HEK293 (cell line): ENCODE results near the gene BCL2L11.

ENCODE experiments used
- CTCF ChIA-PET: fragments of 350-600 bp; formaldehyde crosslinking; extraction: SDS; loops from one replicate; lab custom pipeline; 2021; ENCODE audit warnings: antibody characterized with exemption; lab: Yijun Ruan, JAX
- POLR2A ChIA-PET: fragments of 300-600 bp; formaldehyde crosslinking; extraction: SDS; loops from one replicate; lab custom pipeline; 2020; ENCODE audit warnings: antibody characterized with exemption, inconsistent platforms; lab: Yijun Ruan, JAX
- H3K27ac ChIP-seq: fragments of 200-500 bp; sonication (Bioruptor generic); 2 replicates; pipeline ENCODE4 v1.5.1; 2014; ENCODE audit warnings: low read depth, low read length, control low read depth, inconsistent platforms; ENCODE audit errors: extremely low read depth
- H3K36me3 ChIP-seq, 2 experiments: fragments of 200-500 bp in 1 of 2; sonication (Bioruptor generic) in 1 of 2; 1 replicate in 1 of 2; 2 replicates in 1 of 2; pipeline ENCODE4 v1.5.1; 2014 to 2017; ENCODE audit warnings: inconsistent platforms in 2 of 2, low read length in 2 of 2; ENCODE audit not compliant: control insufficient read depth in 2 of 2, insufficient read depth in 1 of 2
- H3K4me1 ChIP-seq: fragments of 200-500 bp; sonication (Bioruptor generic); 2 replicates; pipeline ENCODE4 v1.5.1; 2014; ENCODE audit warnings: mild to moderate bottlenecking, low read length, inconsistent platforms; ENCODE audit not compliant: control insufficient read depth, insufficient read depth
- H3K4me3 ChIP-seq: 2 replicates; pipeline ENCODE4 v1.5.1; 2011; ENCODE audit warnings: low read depth, mild to moderate bottlenecking, control low read depth, low read length, moderate library complexity
- H3K9me3 ChIP-seq: fragments of 200-500 bp; sonication (Bioruptor generic); 2 replicates; pipeline ENCODE4 v1.5.1; 2014; ENCODE audit warnings: low read depth, low read length, inconsistent platforms; ENCODE audit not compliant: control insufficient read depth, insufficient read depth
- HOXC10 ChIP-seq: sonication (generic); formaldehyde crosslinking; IDR thresholded peaks from 2 replicates; pipeline ENCODE4 v1.8.1; 2023; ENCODE audit warnings: mild to moderate bottlenecking, missing genetic modification reagents
- KLF1 ChIP-seq: fragments of 450-650 bp; formaldehyde crosslinking; IDR thresholded peaks from 2 replicates; pipeline ENCODE4 v1.5.1; 2016; ENCODE audit warnings: missing biosample characterization, missing genetic modification characterization
- SCRT1 ChIP-seq: fragments of 450-650 bp; formaldehyde crosslinking; IDR thresholded peaks from 2 replicates; pipeline ENCODE4 v1.5.1; 2016; ENCODE audit warnings: missing biosample characterization, missing genetic modification characterization, borderline replicate concordance
- SCRT2 ChIP-seq: fragments of 450-650 bp; formaldehyde crosslinking; IDR thresholded peaks from 2 replicates; pipeline ENCODE4 v1.5.1; 2016; ENCODE audit warnings: missing biosample characterization, missing genetic modification characterization
- ZBTB26 ChIP-seq: fragments of 450-650 bp; formaldehyde crosslinking; optimal IDR thresholded peaks from 2 replicates; pipeline ENCODE3; 2016; ENCODE audit warnings: missing biosample characterization, mild to moderate bottlenecking, missing genetic modification characterization
- ZBTB49 ChIP-seq: fragments of 450-650 bp; formaldehyde crosslinking; IDR thresholded peaks from 2 replicates; pipeline ENCODE4 v1.5.1; 2016; ENCODE audit warnings: missing biosample characterization, missing genetic modification characterization, low read depth
- ZIC2 ChIP-seq: fragments of 450-650 bp; formaldehyde crosslinking; IDR thresholded peaks from 2 replicates; pipeline ENCODE4 v1.5.1; 2016; ENCODE audit warnings: missing biosample characterization, missing genetic modification characterization
- ZNF10 ChIP-seq: fragments of 450-650 bp; formaldehyde crosslinking; IDR thresholded peaks from 2 replicates; pipeline ENCODE4 v1.5.1; 2017; ENCODE audit warnings: missing biosample characterization, missing genetic modification characterization
- ZNF140 ChIP-seq: fragments of 450-650 bp; formaldehyde crosslinking; IDR thresholded peaks from 2 replicates; pipeline ENCODE4 v1.5.1; 2016; ENCODE audit warnings: missing biosample characterization, missing genetic modification characterization
- ZNF488 ChIP-seq: fragments of 450-650 bp; formaldehyde crosslinking; IDR thresholded peaks from 2 replicates; pipeline ENCODE4 v1.5.1; 2016; ENCODE audit warnings: missing biosample characterization, missing genetic modification characterization
- ZNF561 ChIP-seq: fragments of 450-650 bp; IDR thresholded peaks from 2 replicates; pipeline ENCODE4 v1.5.1; 2018; ENCODE audit warnings: missing biosample characterization, missing genetic modification characterization, borderline replicate concordance
- ZNF610 ChIP-seq: fragments of 450-650 bp; formaldehyde crosslinking; IDR thresholded peaks from 2 replicates; pipeline ENCODE4 v1.5.1; 2016; ENCODE audit warnings: missing biosample characterization, missing genetic modification characterization, borderline replicate concordance
- ZNF639 ChIP-seq: fragments of 450-650 bp; formaldehyde crosslinking; IDR thresholded peaks from 2 replicates; pipeline ENCODE4 v1.5.1; 2016; ENCODE audit warnings: missing biosample characterization, missing genetic modification characterization
- ZNF76 ChIP-seq: fragments of 450-650 bp; formaldehyde crosslinking; IDR thresholded peaks from 2 replicates; pipeline ENCODE4; 2016; ENCODE audit warnings: low read depth, missing biosample characterization, missing genetic modification characterization, borderline replicate concordance
- ZSCAN18 ChIP-seq: fragments of 450-650 bp; formaldehyde crosslinking; IDR thresholded peaks from 2 replicates; pipeline ENCODE4 v1.5.1; 2016; ENCODE audit warnings: missing biosample characterization, missing genetic modification characterization

Gene BCL2L11

GRCh38 chr2:111169268-111169667 lies 48.6 kb downstream of the BCL2L11 start (continued):
- TF ChIP-seq ZNF561 (tag by site-specific recombination) (no peak), ZSCAN18 (tag by site-specific recombination) (no peak)
- TF ChIP-seq, all 188 proteins: peak for 0

- Histone ChIP-seq H3K36me3 (peaks cover 4 to 18% of the 10 kb centered on the region in 2 experiments; a peak in 1 of 3 replicates), H3K4me3 (no peak overlapping the region), H3K4me1 (peaks cover 17% of the 10 kb centered on the region)
- ChIA-PET CTCF (no interaction called here), POLR2A (interaction anchor here (0.7 to 1.6 kb wide), 2 partner anchors 23 to 49 kb away, joined by 3 to 5 read pairs; partner anchors contain the start of gene BCL2L11)
- TF ChIP-seq ZBTB49 (tag by site-specific recombination): no peak
- no peak for TF ChIP-seq KLF1 (tag by site-specific recombination)
- no peak for TF ChIP-seq ZNF76
- no peak for TF ChIP-seq ZNF610 (tag by site-specific recombination)
- TF ChIP-seq ZNF488 (tag by site-specific recombination): no peak
- no peak for TF ChIP-seq HOXC10 (CRISPR knock-in tag)
- no peak for TF ChIP-seq ZNF140 (tag by site-specific recombination)
- TF ChIP-seq ZNF10 (tag by site-specific recombination): no peak
- TF ChIP-seq, all 188 proteins: peak for 0
- H3K27ac ChIP-seq: no peak overlapping the region
- H3K9me3 ChIP-seq: no peaks in the 10 kb centered on the region
Measured at GRCh38 chr2:111169924-111170323, 49.2 kb downstream of the BCL2L11 start.

GRCh38 chr2:111171337-111171930 lies 50.7 kb downstream of the BCL2L11 start:
- ChIA-PET POLR2A (no interaction called here), CTCF (interaction anchor here (0.7 kb wide), 1 partner anchor 141 kb away, joined by 3 read pairs; no protein-coding TSS in a partner anchor)
- TF ChIP-seq SCRT2 (tag by site-specific recombination) (peak; percentile 95), SCRT1 (tag by site-specific recombination) (peak; percentile 89), ZIC2 (tag by site-specific recombination) (peak; percentile 25; the same call in 1 of the 2 replicates), ZNF639 (no peak), ZBTB26 (tag by site-specific recombination) (no peak)
- Histone ChIP-seq H3K36me3 (peaks cover 0 to 5% of the 10 kb centered on the region in 2 experiments; a peak in 1 of 3 replicates), H3K4me3 (no peak overlapping the region), H3K9me3 (no peaks in the 10 kb centered on the region), H3K4me1 (peaks cover 17% of the 10 kb centered on the region), H3K27ac (no peak overlapping the region)
